Measurements from ENCODE around the gene EDRF1.
"Not testable (repeated sequence)": the region's sequence is repeated elsewhere in the genome, so short reads cannot be mapped to it uniquely, and the experiment has no call there.

The EDRF1 gene

DNA sequence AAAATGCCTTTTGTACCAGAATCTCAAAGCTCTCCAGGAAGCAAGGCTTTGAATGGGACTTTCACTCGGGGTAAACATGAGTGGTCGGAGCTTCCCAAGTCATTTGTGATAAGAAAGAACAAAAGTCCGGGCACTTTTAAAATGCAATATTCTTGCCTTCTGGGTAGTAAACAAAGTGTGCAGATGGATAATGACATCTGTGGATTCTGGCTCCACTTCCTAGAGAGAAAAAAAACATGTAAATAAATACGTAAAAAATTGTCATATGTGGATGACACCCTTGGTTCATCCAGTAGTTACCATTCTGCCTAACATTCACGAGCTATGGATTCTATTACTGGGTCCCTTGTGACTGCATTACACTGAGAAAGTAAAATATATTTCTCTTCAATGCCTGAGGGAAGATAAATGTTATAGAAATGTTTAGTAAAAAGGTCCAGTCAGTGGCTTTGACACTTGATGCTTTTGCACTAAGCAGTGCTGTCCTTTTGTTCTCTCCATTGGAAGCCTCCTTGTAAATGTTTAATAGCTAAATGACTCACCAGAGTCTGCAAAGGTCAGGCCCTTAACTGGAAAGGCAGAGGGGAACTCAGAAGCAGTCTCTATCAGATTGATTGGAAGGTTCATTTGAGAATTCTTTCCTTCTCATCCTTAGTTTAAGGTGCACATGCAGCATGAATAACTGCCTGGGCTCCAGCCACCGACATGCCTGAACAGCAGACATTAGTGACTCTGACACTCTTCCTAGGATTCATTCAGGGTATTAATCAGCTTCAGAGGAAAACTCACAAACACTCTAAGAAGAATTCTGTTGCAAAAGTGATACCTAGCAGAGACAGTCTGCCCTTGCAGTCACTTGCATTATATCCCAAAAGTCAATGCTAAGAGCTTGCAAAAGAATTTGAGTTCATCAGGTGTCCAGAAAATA, 11.7 kb upstream of the EDRF1 start:
- DNase-seq = no peak

DNA sequence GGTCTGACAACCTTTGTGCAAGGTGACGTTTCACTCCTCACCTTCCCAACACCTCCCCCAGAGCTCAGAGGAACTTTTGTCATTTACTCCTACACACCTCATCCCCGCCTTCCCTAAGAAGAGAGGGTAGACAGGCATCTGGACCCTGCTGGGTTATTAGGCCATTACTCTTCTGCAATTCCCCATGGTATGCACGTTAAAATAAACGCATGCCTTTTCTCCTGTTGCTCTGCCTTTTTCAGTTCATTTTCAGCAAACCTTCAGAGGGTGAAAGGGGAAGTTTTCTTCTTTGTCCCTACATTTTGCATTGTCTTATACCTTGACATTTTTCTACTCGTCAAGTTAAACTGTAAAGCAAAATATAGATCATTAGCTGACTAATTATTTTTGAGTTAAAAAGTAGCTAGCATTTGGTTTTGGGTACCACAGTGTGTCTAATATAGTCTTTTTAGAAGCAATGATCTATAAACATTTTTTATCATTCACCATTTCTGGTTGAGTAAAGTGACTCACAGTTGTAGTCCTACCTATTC, 10.5 kb upstream of the EDRF1 start:
- no peak for DNase-seq

DNA sequence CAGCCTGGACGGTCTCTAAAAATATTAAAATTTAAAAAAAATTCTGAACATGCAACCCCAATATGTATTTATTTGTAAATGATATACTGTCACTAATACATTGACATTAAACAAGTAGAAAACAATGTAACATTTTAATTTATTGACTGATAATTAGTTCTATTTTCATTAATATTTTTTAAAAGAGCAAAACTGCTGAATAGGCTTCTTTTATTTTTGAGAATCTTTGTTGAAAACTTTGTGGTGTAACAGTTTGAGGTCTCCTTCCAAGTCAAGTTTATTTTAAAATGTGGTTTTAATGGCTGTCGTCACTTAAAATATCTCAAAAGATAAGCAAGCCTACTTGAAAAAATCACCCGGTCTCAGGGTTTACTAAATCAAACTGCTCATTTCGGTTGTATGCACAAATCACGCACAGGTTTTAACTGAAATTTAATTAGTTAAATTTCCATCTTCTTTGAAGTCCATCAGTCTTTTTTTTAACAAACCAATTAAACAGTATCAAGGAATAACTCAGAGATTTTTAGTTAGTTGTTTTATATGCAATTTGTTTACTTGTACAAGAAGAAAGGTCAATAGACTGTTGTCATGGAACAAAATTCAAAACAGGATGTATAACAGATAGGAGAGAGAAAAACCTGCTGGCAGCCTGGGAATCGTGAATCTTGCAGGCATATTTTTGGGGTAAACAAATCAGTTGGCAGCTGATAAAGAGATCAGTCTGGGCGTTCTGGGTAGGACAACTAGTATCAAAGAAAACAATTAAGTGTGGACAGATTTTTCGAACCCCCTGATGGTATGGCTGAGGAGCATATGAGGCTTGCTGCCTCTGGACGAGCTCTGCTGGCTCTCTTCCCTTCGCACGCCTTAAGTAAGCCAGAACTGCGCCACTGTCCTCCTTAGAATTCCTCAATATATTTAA, 9.7 kb upstream of the EDRF1 start:
- DNase-seq = no peak

DNA sequence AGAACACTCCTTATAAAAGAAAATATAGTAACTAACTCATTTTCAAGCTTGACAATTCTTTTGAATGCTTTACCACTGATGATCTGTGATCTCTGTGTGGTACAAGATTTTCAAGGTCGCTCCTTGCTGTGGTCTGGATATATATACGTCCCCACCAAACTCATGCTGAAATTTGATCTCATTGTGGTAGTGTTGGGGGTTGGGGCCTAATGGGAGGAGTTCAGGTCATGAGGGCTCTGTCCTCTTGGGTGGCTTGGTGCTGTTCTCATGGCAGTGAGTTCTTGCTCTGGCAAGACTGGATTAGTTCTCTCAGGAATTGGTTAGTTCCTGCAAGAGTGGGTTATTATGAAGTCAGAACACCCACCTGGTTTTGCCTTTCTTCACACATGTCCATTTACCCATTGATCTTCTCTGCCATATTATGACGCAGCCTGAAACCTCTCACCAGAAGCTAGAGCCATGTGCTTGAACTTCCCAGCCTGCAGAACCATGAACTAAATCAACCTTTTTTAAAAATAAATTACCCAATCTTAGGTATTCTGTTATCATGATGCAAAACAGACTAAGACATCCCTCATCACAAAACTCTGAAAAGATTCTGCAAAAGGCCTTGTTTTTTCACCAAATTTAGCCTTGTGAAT, 8.3 kb upstream of the EDRF1 start:
- DNase-seq = no peak

DNA sequence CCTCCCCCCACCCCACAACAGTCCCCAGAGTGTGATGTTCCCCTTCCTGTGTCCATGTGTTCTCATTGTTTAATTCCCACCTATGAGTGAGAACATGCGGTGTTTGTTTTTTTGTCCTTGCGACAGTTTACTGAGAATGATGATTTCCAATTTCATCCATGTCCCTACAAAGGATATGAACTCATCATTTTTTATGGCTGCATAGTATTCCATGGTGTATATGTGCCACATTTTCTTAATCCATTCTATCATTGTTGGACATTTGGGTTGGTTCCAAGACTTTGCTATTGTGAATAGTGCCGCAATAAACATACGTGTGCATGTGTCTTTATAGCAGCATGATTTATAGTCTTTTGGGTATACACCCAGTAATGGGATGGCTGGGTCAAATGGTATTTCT, 4.8 kb upstream of the EDRF1 start:
- not testable (repeated sequence) for DNase-seq

DNA sequence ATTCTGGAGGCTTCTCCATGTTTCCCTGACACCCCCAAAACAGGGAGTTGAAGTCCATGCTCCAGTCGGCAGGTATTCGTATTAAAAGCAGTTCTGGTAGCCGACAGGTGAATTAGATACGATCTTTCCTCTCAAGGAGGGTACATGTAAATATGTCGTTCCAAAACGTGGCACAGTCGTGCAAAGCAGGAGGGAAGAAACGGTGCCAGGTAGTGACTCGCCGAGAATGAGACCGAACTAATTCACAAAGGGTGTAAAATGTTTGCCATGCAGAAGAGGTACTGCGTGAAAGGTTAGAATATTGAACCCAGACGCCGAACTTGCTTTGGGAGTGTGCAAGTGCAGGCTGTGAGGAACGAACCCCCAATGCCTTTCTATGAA, 483 bp downstream of the EDRF1 start:
- no peak for DNase-seq

DNA sequence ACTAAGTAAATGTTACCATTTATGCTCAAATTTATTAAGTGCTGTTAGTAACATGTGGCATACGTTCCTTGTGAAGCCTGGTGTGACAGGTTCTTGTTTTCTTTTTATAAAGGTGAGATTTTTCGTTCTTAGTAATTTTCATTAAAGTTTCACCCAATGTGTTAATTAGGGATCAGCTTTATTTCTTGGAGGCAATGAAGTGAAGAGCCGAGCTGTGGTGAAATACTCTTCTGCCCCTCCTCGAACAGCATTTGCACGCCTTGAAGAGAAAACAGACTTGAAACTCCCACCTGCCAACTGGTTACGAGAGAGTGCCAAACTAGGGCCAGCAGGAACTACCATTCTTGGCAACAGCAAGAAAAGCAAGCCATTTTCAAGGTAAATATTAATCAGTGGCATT, 1.5 kb downstream of the EDRF1 start:
- no peak for DNase-seq

DNA sequence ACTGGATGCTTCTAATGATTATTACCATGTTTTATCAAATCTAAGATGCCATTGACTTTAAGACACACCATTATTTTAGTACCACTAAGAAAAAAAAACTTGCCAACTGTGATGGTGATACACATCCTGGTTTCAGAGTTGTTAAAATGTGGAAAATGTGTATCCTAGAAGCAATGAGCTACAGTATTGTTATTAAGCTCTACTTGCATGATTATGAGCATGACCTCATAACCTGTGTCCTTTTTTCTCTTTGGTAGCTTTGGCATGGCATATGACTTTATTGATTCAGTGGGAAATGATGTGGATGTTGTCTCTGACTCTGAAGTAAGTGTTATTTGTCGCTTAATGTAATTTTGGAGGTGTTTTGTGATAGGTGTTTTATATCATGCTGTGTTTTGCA, 3.3 kb downstream of the EDRF1 start:
- no peak for DNase-seq

DNA sequence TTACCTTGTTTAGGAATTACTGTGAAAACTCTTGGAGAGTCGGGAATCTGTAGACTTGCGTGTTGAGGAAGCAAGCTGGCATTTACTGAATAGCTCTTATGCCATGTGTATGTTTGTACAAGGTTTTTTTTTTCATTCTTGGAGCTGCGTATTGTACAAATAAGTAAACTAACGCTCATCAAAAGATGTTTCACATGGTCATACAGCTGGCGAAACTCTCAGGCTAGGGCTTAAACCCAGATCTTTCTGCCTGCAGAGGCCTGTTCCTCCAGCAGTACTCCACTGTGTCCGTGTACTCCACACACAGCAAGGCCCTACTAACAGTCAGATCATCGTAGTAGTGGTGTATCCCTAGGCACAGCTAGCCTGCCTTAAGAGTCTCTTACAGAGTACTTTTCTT, 7.4 kb downstream of the EDRF1 start:
- DNase-seq = no peak

DNA sequence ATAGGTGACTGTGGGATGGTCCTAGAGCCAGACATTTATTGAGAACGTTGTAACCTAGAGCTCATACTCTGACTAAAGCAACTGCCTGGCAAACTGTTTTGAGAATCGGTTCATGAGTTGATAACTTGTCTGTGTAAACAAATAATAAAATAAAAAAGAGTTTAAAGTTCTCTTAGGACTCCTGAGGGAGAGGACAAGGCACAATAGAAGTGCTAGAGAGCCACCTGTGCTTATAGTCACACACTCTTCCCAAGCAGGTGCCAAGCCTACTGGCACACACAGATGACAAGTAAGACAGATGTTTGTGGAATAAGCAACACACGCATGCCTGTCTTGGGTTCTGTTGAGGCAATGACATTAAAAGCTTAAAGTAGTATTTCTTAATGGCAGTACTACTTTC, 7.9 kb downstream of the EDRF1 start:
- no peak for DNase-seq

DNA sequence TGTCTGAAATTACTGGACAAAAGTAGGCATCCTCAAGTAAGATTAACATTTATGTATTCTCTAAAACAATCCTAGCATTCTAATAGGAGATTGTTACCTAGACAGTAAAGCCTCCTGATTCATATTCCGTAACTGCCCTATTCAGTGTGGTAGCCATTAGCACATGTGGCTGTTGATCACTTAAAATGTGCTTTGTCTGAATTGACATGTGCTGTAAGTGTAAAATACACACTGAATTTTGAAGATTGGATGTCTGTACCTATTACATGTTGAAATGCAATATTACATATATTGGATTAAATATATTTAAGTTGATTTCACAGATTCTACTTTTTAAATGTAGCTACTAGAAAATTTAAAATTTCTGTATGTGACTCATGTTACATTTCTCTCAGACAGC, 14.6 kb downstream of the EDRF1 start:
- DNase-seq = no peak

DNA sequence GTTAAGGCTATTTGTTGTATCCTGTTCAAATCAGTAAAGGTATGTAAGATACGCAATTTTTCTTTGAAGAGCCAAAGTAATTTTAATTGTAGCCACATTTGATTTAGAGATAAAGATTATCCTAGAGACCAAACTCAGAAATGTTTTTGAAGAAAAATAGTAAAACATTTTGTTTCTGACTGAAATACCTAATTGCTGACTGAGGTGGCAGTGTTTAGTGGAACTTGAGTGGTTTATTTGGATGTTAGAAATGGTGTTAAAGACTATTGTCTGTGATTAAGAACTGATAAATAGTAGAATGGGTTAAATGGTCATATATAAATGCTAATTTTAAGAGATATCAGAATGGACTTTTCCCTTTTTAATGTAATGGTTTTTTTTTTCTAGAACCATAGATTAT, 15.3 kb downstream of the EDRF1 start:
- no peak for DNase-seq

DNA sequence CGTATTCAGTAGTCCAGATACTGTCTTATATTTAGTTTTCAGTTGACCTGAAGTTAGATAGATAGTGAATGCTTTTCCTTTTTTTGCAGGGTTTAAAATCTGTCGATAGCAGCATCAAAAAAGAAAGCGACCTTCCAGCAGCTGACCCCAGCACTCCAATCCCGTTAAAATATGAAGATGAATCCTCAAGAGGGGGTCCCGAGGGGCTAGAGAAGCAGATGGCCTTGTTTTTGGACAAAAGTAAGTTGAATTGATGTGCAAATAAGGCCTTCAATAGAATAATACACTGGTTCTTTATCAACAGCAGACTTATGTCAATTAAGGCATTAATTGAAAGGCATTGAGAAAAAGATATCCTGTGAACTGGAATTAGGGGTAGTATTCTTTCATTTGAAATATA, 18.7 kb downstream of the EDRF1 start:
- no peak for DNase-seq

DNA sequence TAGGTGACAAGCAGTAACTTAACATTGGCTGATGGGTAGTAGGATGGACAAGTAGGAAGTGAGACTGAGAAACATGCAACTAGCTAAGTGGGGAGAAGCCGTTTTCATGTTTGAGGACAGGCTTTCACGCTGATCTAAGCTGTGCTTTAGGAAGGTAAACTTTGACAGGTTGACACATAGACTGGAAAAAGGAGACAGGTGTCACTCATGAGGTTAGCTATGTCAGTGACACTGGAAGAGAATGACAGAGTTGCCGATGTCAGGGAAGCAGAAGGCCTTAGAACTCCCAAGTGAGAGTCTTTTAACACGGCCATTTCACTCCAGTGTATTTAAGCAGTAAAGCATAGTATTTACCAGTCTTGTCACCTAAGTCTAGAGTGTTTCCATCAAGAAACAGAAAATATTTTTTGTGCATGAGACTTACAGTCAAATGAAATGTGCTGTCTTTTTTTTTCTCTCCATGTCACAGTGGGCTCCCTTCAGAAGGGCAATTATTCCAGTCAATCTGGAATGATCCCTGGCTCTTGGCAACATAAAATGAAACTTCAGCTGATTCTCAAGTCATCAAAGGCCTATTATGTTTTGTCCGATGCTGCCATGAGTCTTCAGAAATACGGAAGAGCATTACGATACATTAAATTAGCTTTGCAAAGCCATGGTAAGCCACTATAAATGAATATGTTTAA, 20.6 kb downstream of the EDRF1 start:
- DNase-seq = no peak

DNA sequence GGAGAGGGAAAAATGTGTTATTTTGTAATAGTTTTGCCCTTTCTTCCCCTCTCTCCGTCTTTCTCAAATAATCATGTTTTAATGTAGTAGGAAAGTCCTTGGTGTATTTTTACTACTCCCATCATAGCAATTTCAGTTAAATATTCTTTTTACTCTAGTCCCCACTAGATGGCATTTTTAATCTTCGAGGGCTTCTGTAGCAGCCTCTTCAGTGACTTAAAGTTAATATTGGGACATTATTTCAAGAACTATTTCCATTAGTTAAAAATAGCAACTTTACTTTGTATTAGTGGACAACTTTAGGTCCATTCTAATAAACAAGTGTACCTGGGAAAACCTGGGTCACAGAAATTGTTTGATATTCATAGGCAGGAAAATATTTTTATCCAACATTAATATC, 23.0 kb downstream of the EDRF1 start:
- no peak for DNase-seq

DNA sequence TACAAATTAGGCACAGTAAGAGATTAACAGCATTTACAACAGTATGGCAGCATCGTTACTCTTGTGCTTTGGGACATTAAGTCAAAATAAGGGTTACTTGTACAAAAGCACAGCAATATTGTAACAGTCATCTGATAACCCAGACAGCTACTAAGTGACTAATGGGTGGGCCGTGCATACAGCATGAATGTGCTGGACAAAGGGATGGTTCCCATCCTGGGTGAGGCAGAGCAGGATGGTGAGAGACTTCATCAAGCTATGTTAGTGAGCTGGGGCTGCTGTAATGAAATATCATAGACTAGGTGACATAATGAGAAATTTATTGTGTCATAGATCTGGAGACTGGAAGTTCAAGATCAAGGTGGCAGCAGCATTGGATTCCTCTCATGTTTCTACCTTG, 25.4 kb downstream of the EDRF1 start:
- DNase-seq = no peak

DNA sequence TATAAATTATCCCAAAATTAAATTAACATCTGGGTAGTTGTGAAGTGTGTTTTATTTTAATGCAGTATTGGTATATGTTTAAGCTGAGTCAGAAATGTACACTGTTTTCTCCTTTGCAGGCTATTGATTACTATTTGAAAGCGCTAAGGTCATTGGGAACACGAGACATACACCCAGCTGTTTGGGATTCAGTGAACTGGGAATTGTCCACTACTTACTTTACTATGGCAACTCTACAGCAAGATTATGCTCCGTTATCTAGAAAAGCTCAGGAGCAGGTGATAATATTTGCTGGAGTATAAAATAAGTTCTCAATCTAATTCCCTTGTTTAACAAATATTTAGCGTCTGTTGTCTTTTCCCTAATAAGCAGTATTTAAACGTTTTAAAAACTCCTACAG, 27.9 kb downstream of the EDRF1 start:
- no peak for DNase-seq

DNA sequence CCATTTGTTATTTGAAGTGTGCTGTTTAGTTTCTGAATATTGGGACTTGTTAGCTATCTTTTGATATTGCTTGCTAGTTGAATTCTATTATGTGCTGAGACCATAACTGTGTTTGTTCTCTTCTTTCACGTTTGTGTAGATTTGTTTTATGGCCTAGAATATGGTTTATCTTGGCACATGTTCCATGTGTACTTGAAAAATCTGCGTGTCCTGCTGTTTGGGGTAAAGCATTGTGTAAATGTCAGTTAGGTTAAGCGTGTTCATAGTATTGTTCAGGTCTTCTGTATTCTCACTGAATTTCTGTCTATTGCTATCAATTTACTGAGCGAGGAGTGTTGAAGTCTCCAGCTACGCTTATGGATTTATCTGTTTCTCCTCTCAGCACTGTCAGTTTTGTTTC, 36.7 kb downstream of the EDRF1 start:
- no peak for DNase-seq

DNA sequence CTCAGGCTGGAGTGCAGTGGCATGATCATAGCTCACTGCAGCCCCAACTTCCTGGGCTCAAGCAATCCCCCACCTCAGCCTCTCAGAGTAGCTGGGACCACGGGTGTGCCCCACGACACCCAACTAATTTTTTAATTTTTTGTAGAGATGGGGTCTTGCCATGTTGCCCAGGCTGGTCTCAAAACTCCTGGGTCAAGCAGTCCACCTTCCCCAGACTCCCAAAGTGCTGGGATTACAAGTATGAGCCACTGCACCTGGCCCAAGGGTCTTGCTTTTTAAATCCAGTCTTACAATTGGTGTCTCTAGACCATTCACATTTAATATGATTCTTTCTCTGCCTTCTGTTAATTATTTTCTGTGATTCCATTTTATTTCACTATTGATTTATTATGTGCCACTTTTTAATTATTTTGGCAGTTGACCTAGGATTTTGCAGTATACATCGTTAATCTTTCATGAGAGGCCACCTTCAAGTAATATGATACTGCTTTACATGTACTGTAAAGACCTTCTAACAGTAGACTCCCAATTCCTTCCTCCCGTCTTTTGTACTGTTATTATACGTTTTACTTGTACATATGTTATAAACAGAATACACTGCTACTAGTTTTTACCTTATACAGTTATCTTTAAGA, 37.5 kb downstream of the EDRF1 start:
- DNase-seq = no peak

DNA sequence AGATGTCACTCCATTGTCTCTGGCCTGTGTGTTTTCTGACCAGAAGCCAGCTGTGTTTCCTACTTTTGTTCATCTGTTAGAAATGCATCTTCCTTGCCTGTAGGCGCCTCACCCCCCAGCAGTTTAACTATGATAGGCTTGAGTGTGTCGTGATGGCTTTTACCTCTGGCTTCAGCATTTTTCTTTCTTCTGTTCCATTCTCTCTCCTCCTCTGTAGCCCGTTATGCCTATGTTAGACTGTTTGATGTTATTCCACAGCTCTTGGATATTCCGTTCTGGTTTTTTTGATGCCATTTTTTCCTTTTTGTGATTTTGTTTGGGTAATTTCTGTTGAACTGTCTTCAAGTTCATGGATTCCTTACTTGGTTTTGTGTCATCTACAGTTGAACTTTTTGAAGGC, 38.2 kb downstream of the EDRF1 start:
- DNase-seq = no peak

DNA sequence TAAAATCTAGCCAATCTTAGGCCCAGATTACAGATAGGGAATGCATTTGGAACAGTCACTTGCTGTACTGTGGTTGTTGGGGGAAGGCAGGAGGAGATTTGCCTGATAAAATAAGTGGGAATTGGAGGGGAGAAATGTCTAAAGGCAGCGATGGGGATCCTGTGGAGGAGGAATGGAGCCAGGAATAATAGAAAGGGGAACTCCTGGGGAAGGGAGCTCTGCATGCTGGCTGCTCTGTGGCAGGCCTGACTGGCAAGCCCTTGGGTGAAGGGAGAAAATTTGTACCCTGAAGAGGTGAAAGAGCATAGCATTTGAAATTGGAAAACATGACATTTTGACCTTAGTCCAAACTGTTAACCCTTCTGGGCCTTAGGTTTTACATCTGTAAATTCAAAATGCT, 42.5 kb downstream of the EDRF1 start:
- DNase-seq = no peak
